ENCODE measurements around the gene ATP2A2. TPM values are rescaled to one million over a fixed set of nuclear protein-coding genes. Genes with fewer than 3 reads are reported as not detected.

The ATP2A2 gene
- total RNA-seq: 100 to 1,000 TPM; 248 to 311 TPM

- H3K4me1 ChIP-seq: no peaks in the 10 kb centered on the region
- no peaks in the 10 kb centered on the region for H3K36me3 ChIP-seq
- no peaks in the 10 kb centered on the region for H3K9me3 ChIP-seq
- no peak for TF ChIP-seq CTCF (IDR thresholded peaks at IDR 0.05)
- peak within 1 kb of the TSS; percentile 63 for H3K4me3 ChIP-seq
- peak within 1 kb of the TSS; percentile 93 to 95 for H3K9ac ChIP-seq (ENCODE audit: low read depth in 2 of 2, low read length in 2 of 2)
- H3K27me3 ChIP-seq: no peaks in the 10 kb centered on the region
- intact Hi-C loops (cut with DNase I): loop anchor here (5.0 kb wide), 1 partner anchor 59 kb away; no protein-coding TSS in a partner anchor
- DNase-seq: peak; percentile 90
- peak within 1 kb of the TSS; percentile 95 for H3K27ac ChIP-seq
Measured at GRCh38 chr12:110280779-110281548, at the start of gene ATP2A2. Gene ATP2A2 (plus strand): TSS chr12:110281247. CDS start chr12:110281790, 543 bp downstream.

- intact Hi-C loops (cut with DNase I): no loop called here
- no peak overlapping the region for H3K9ac ChIP-seq (ENCODE audit: low read depth in 2 of 2, low read length in 2 of 2)
- H3K4me3 ChIP-seq: no peak overlapping the region
- no peaks in the 10 kb centered on the region for H3K27me3 ChIP-seq
- DNase-seq: no peak
- no peaks in the 10 kb centered on the region for H3K9me3 ChIP-seq
- no peak for TF ChIP-seq CTCF (IDR thresholded peaks at IDR 0.05)
- no peaks in the 10 kb centered on the region for H3K4me1 ChIP-seq
- H3K27ac ChIP-seq: peak overlapping the region; percentile 28
- H3K36me3 ChIP-seq: no peaks in the 10 kb centered on the region
Measured at GRCh38 chr12:110233212-110233903, 47.7 kb upstream of the ATP2A2 start.

GRCh38 chr12:110234331-110234751 is 46.7 kb upstream of the ATP2A2 start:
- H3K27ac ChIP-seq: peak overlapping the region; percentile 28
- no peaks in the 10 kb centered on the region for H3K27me3 ChIP-seq
- H3K9ac ChIP-seq (ENCODE audit: low read depth in 2 of 2, low read length in 2 of 2): no peak overlapping the region
- no peaks in the 10 kb centered on the region for H3K9me3 ChIP-seq
- no peaks in the 10 kb centered on the region for H3K4me1 ChIP-seq
- H3K36me3 ChIP-seq: no peaks in the 10 kb centered on the region
- no peak for TF ChIP-seq CTCF (IDR thresholded peaks at IDR 0.05)
- no peak overlapping the region for H3K4me3 ChIP-seq
- intact Hi-C loops (cut with DNase I): no loop called here
- no peak for DNase-seq

- H3K9ac ChIP-seq (ENCODE audit: low read depth in 2 of 2, low read length in 2 of 2): no peak overlapping the region
- no peaks in the 10 kb centered on the region for H3K4me1 ChIP-seq
- no peak for DNase-seq
- TF ChIP-seq CTCF (IDR thresholded peaks at IDR 0.05): no peak
- no peaks in the 10 kb centered on the region for H3K9me3 ChIP-seq
- no peak overlapping the region for H3K27ac ChIP-seq
- H3K27me3 ChIP-seq: no peaks in the 10 kb centered on the region
- H3K4me3 ChIP-seq: no peak overlapping the region
- intact Hi-C loops (cut with DNase I): no loop called here
- H3K36me3 ChIP-seq: no peaks in the 10 kb centered on the region
Measured at GRCh38 chr12:110234755-110235154, 46.3 kb upstream of the ATP2A2 start.

- no peak for DNase-seq
- H3K9me3 ChIP-seq: no peaks in the 10 kb centered on the region
- no peak for TF ChIP-seq CTCF (IDR thresholded peaks at IDR 0.05)
- H3K9ac ChIP-seq (ENCODE audit: low read depth in 2 of 2, low read length in 2 of 2): no peak overlapping the region
- no peak overlapping the region for H3K27ac ChIP-seq
- no peaks in the 10 kb centered on the region for H3K4me1 ChIP-seq
- H3K4me3 ChIP-seq: no peak overlapping the region
- no peaks in the 10 kb centered on the region for H3K36me3 ChIP-seq
- no peaks in the 10 kb centered on the region for H3K27me3 ChIP-seq
- intact Hi-C loops (cut with DNase I): no loop called here
Measured at GRCh38 chr12:110235383-110235782, 45.7 kb upstream of the ATP2A2 start.

All from colonic mucosa (tissue), 4 donors.